Measurements from ENCODE around the gene CARD14.

The CARD14 gene

GRCh38 chr17:80146121-80147034, 23.5 kb upstream of the CARD14 start:
- peak overlapping the region; percentile 82 for H3K4me2 ChIP-seq (ENCODE audit: low read length)

GRCh38 chr17:80147035-80147822, 22.6 kb upstream of the CARD14 start, which contains the start of gene EIF4A3:
Gene EIF4A3, minus strand, starts transcription at chr17:80147128. Its CDS starts 167 bp downstream, at chr17:80146961.
- Histone ChIP-seq H3K9ac (peak within 1 kb of the TSS; percentile 75), H3K36me3 (ENCODE audit: control insufficient read depth, insufficient read depth, low read length) (no peaks in the 10 kb centered on the region), H3K9me3 (ENCODE audit: control insufficient read depth, low read length) (no peaks in the 10 kb centered on the region), H3K4me2 (ENCODE audit: low read length) (peak within 1 kb of the TSS; percentile 82), H3K27me3 (ENCODE audit: control insufficient read depth, insufficient read depth, low read length) (no peaks in the 10 kb centered on the region), H3K79me2 (peaks cover 19% of the 10 kb centered on the region), H3K4me3 (ENCODE audit: low read depth, low read length) (peak within 1 kb of the TSS; percentile 92), H2AFZ (peak within 1 kb of the TSS; percentile 94), H3K27ac (peak within 1 kb of the TSS; percentile 76), H3K4me1 (peaks cover 7% of the 10 kb centered on the region)
- no peak for TF ChIP-seq CTCF (IDR thresholded peaks at IDR 0.05)

More at GRCh38 chr17:80146121-80147034, 23.5 kb upstream of the CARD14 start:
- Histone ChIP-seq H3K27me3 (ENCODE audit: control insufficient read depth, insufficient read depth, low read length) (no peaks in the 10 kb centered on the region), H3K36me3 (ENCODE audit: control insufficient read depth, insufficient read depth, low read length) (no peaks in the 10 kb centered on the region), H3K79me2 (peaks cover 19% of the 10 kb centered on the region), H2AFZ (peak overlapping the region; percentile 78), H3K9ac (peak overlapping the region; percentile 49), H3K9me3 (ENCODE audit: control insufficient read depth, low read length) (no peaks in the 10 kb centered on the region), H3K4me3 (ENCODE audit: low read depth, low read length) (peak overlapping the region; percentile 92), H3K27ac (peak overlapping the region; percentile 76), H3K4me1 (peaks cover 7% of the 10 kb centered on the region)
- no peak for TF ChIP-seq CTCF (IDR thresholded peaks at IDR 0.05)

DNA sequence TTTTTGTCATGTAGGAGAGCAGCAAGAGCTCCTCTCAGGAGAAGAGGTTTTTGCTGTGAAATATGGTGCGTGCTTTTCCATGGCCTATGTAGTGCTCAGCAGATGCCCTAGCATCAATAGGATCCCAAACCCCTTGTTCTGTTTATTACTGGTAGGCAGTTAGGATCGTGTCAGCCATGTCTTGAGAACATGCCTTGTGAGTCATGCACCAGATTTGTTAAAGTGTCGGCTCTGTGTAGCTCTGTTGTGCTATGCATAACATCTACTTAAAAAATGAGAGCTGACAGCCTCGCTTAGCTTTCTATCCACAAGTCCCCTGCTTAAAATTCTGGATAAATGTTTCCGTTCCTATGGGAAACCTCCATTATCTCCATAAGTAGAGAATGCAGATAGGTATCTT, 18.5 kb upstream of the CARD14 start:
- peaks cover 4% of the 10 kb centered on the region for H3K79me2 ChIP-seq
- no peak overlapping the region for H3K9ac ChIP-seq
- TF ChIP-seq CTCF (IDR thresholded peaks at IDR 0.05), result no peak
- no peak overlapping the region for H3K27ac ChIP-seq
- H3K9me3 ChIP-seq (ENCODE audit: control insufficient read depth, low read length), result no peaks in the 10 kb centered on the region
- no peaks in the 10 kb centered on the region for H3K27me3 ChIP-seq (ENCODE audit: control insufficient read depth, insufficient read depth, low read length)
- H3K4me2 ChIP-seq (ENCODE audit: low read length), result no peak overlapping the region
- H2AFZ ChIP-seq, result no peak overlapping the region
- no peaks in the 10 kb centered on the region for H3K36me3 ChIP-seq (ENCODE audit: control insufficient read depth, insufficient read depth, low read length)
- H3K4me3 ChIP-seq (ENCODE audit: low read depth, low read length), result no peak overlapping the region
- no peaks in the 10 kb centered on the region for H3K4me1 ChIP-seq

DNA sequence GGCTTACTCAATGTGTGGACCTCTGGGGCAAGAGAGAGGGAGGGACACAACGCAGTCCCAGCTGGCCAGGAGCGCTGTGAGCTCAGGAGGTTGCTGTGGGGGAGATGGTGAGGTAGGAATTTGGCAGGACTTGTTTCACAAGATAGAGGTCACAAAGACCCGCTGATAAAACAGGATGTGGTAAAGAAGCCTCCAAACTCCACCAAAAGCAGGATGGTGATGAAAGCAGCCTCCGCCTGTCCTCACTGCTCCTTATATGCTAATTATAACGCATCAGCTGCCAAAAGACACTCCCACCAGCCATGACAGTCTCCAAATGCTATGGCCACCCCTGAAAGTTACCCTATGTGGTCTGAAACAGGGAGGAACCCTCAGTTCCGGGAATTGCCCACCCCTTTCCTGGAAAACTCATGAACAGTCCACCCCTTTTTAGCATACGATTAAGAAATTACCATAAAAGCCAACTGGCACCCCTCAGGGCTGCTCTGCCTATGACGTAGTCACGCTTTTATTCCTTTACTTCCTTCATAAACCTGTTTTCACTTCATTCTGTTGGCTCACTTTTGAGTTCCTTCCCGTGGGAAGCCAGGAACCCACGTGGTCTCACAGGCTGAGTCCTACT, 17.6 kb upstream of the CARD14 start:
- H2AFZ ChIP-seq, result no peak overlapping the region
- no peaks in the 10 kb centered on the region for H3K79me2 ChIP-seq
- no peak overlapping the region for H3K9ac ChIP-seq
- no peak overlapping the region for H3K4me2 ChIP-seq (ENCODE audit: low read length)
- no peaks in the 10 kb centered on the region for H3K9me3 ChIP-seq (ENCODE audit: control insufficient read depth, low read length)
- H3K27ac ChIP-seq, result no peak overlapping the region
- H3K4me3 ChIP-seq (ENCODE audit: low read depth, low read length), result no peak overlapping the region
- TF ChIP-seq CTCF (IDR thresholded peaks at IDR 0.05), result no peak
- H3K36me3 ChIP-seq (ENCODE audit: control insufficient read depth, insufficient read depth, low read length), result no peaks in the 10 kb centered on the region
- no peaks in the 10 kb centered on the region for H3K4me1 ChIP-seq
- H3K27me3 ChIP-seq (ENCODE audit: control insufficient read depth, insufficient read depth, low read length), result no peaks in the 10 kb centered on the region
